Activated CD4-positive, alpha-beta memory T cell treated with anti-CD3 and anti-CD28 coated beads for 36 hours (primary cell): ENCODE results near the gene SEMA3D. TPM values are rescaled to one million over a fixed set of nuclear protein-coding genes. Genes with fewer than 3 reads are reported as not detected.

Source experiments
- CTCF ChIA-PET: fragments of 350-600 bp; sonication (Branson Sonifier 250); formaldehyde crosslinking; loops from one replicate; lab custom pipeline; 2021; ENCODE audit warnings: antibody characterized with exemption, inconsistent platforms; lab: Charles Lee
- POLR2A ChIA-PET: fragments of 350-600 bp; sonication (Branson Sonifier 250); formaldehyde crosslinking; loops from one replicate; lab custom pipeline; 2021; ENCODE audit warnings: antibody characterized with exemption; lab: Charles Lee
- DNase-seq: peaks from one replicate; pipeline ENCODE4 v3.0.0-alpha.2; 2020
- H3K27ac Mint-ChIP-seq: one replicate; pipeline ENCODE4 v1.8.0; 2021; ENCODE audit warnings: mixed read lengths
- H3K27me3 Mint-ChIP-seq: one replicate; pipeline ENCODE4 v1.8.0; 2021; ENCODE audit warnings: mixed read lengths
- H3K36me3 Mint-ChIP-seq: one replicate; pipeline ENCODE4 v1.8.0; 2021; ENCODE audit warnings: mixed read lengths
- H3K4me1 Mint-ChIP-seq: one replicate; pipeline ENCODE4 v1.8.0; 2021; ENCODE audit warnings: low read depth, mixed read lengths
- H3K4me3 Mint-ChIP-seq: one replicate; pipeline ENCODE4 v1.8.0; 2021; ENCODE audit warnings: mild to moderate bottlenecking, mixed read lengths
- H3K9me3 Mint-ChIP-seq: one replicate; pipeline ENCODE4 v1.8.0; 2021; ENCODE audit warnings: mixed read lengths
- intact Hi-C: fragments of 100-400 bp; cut with micrococcal nuclease; formaldehyde crosslinking; loops from one replicate; pipeline ENCODE4 v1.15.1; 2023
- total RNA-seq, 2 experiments: library from RNA; stranded (reverse); gene quantifications; one replicate each; pipeline ENCODE4 v1.2.3, GENCODE V29; 2021

SEMA3D gene
- not detected for total RNA-seq

DNA sequence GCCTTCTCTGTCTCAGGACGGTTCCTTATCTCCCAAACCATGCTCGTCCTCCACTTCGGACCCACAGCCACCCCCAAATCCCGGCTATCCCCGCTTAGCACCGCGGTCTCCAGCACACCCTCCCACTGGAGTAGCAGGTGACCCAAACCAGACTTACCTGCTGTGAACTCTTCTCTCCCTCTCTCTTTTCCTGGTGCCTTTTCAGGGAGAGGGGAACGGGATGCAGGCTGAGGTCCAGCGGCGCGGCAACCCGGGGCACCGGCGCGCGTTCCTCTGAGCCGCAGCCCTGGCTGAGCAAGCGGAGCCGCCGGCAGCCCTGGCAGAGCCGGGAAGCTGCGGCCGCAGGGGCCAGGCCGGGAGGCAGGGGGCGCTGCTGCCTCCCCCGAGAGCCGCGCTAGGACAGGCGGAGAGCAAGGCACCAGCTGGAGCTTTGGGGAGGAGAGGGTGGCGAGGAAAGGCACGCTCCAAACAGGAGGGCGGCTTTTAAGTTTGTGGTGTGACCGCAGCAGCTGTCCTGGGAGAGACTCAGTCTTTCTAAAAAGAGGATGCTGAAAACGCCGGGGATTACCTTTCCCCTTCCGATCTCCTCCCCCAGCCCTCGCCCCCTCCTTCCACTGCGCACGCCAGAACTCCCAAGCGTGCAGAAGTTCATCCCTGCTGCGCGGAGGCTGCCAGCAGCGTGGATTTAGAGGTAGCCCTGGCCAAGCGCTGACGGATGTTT is at the start of gene SEMA3D:
SEMA3D (minus strand) TSS at position 536 of the 721 bp plus-strand sequence. CDS start 65,165 bp downstream, outside the sequence.
- Mint-ChIP-seq H3K27ac (no peak within 1 kb of the TSS), H3K27me3 (peaks cover 27% of the 10 kb centered on the region), H3K9me3 (no peaks in the 10 kb centered on the region), H3K4me1 (peaks cover 5% of the 10 kb centered on the region), H3K4me3 (no peak within 1 kb of the TSS), H3K36me3 (no peaks in the 10 kb centered on the region)
- DNase-seq, result peak; percentile 39
- intact Hi-C loops, result loop anchor here (1.0 kb wide), 1 partner anchor 368 kb away; no protein-coding TSS in a partner anchor
- POLR2A ChIA-PET, result no interaction called here
- CTCF ChIA-PET, result no interaction called here

DNA sequence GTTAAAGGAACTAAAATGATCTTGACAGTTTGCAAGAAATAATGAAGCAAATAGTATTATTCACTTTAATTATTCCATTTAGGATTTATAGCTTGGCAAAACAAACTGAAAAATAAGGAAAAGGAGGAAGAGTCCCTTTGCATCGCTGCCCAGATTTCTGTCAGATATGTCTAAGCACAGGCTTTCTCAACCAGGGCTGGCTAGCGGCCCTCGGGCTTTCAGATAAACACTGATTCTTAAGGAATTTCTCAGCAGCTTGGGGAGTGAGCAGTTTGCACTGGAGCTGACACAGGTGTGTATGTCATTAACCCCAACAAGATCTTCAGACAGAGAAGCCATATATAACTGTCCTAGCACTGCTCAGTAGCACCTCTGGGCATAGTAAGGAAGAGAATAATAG is 47.9 kb upstream of the SEMA3D start:
- peaks cover 11% of the 10 kb centered on the region for H3K9me3 Mint-ChIP-seq
- no peak for DNase-seq
- intact Hi-C loops, result no loop called here
- no peak overlapping the region for H3K4me3 Mint-ChIP-seq
- no peaks in the 10 kb centered on the region for H3K27me3 Mint-ChIP-seq
- ChIA-PET POLR2A (no interaction called here), CTCF (no interaction called here)
- no peaks in the 10 kb centered on the region for H3K4me1 Mint-ChIP-seq
- no peak overlapping the region for H3K27ac Mint-ChIP-seq
- no peaks in the 10 kb centered on the region for H3K36me3 Mint-ChIP-seq

DNA sequence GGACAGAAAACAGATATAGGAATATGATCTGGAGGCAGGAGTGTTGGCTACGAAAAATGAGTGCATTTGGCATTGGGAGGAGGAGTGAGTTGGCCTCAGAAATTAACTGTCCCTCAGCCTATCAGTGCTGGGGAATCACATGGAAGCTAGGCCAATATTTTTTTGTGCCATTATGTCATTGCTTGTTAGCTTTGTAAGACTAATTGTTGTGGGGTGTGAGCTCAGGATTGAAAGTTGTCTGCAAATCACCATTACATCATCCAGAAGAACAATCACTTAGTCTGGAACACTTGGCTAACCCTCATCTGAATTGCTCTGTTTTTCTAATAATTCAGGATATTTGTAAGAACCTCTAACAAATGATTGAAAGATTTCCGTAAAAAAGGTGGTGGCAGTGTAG is 45.2 kb upstream of the SEMA3D start:
- intact Hi-C loops, result no loop called here
- DNase-seq, result no peak
- no peaks in the 10 kb centered on the region for H3K36me3 Mint-ChIP-seq
- ChIA-PET CTCF (no interaction called here), POLR2A (no interaction called here)
- no peak overlapping the region for H3K4me3 Mint-ChIP-seq
- H3K27me3 Mint-ChIP-seq, result no peaks in the 10 kb centered on the region
- H3K9me3 Mint-ChIP-seq, result peaks cover 7% of the 10 kb centered on the region
- no peak overlapping the region for H3K27ac Mint-ChIP-seq
- no peaks in the 10 kb centered on the region for H3K4me1 Mint-ChIP-seq

DNA sequence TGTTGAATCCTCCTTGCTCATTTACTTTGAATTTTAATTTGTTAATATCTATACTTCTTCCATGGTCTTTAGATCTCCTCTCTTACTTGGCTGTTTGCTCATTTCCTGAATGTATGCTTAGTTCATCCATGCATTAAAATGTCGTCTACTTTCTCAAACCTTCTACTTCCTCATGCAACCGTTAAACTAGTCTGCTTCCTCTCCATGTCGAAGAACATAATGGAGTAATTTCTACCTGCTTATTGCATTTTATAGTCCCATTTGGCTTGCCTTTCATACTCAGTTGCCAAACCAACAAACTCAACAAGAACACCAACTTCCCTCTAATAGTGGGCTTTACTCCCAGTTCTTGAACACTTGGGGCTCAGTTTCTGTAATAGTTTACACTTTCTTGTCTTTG is 43.8 kb upstream of the SEMA3D start:
- H3K27ac Mint-ChIP-seq, result no peak overlapping the region
- no peaks in the 10 kb centered on the region for H3K4me1 Mint-ChIP-seq
- peaks cover 7% of the 10 kb centered on the region for H3K9me3 Mint-ChIP-seq
- no peak for DNase-seq
- no peaks in the 10 kb centered on the region for H3K36me3 Mint-ChIP-seq
- no peak overlapping the region for H3K4me3 Mint-ChIP-seq
- intact Hi-C loops, result no loop called here
- CTCF ChIA-PET, result no interaction called here
- POLR2A ChIA-PET, result no interaction called here
- no peaks in the 10 kb centered on the region for H3K27me3 Mint-ChIP-seq

DNA sequence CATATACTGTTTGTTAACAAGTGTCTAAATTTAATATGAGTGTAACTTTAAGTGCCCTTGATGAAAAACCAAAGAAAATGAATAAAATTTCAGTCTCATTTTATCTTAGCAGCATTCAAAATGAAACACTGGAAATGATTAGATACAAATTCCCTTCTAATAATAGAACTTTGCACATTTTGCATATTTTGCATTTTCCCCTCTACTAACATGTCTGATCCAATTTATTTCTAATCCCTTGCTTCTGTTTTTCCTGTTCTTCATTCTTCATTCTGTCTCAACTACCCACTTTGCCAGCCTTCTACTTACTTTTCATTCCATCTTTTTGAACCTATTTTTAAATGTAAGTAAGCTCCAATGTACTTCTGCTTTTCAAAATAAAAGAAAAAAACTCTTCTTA is 42.7 kb upstream of the SEMA3D start:
- Mint-ChIP-seq H3K27ac (no peak overlapping the region), H3K4me3 (no peak overlapping the region), H3K9me3 (peaks cover 7% of the 10 kb centered on the region), H3K27me3 (no peaks in the 10 kb centered on the region), H3K36me3 (no peaks in the 10 kb centered on the region), H3K4me1 (no peaks in the 10 kb centered on the region)
- DNase-seq, result no peak
- POLR2A ChIA-PET, result no interaction called here
- CTCF ChIA-PET, result no interaction called here
- intact Hi-C loops, result no loop called here

DNA sequence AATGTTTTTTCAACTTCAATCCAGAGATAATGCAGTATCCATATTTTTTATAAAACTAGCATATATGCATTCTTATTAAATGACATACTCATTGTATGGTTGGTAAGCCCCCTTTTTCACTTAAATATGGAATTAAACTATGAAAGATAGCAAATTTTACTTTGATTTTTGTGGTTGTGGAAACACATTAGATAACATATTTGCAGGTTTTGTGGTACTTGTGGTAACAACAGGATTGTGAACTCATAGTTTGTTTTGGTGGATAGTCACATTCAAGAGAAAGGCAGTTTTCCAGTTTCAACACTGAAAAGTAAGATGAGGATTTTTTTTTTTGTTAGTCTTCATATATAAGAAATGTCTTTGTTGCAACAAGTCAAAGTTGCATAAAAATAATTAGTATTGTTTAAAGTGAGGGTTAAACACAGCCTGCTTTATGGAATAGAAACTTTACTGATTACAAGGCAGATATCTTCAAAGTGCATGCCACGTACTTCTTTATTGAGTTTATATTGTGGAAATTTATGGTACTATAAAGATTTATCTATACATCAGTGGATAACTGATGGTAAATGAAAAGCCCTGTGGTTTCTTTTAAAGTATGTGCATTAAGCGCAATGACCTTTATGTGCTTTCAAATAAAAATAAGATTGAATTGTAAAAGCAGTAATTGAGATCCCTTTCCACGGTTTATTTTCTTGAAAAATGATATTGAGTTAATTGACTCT is 39.7 kb upstream of the SEMA3D start:
- CTCF ChIA-PET, result no interaction called here
- DNase-seq, result no peak
- H3K36me3 Mint-ChIP-seq, result no peaks in the 10 kb centered on the region
- POLR2A ChIA-PET, result no interaction called here
- H3K4me1 Mint-ChIP-seq, result no peaks in the 10 kb centered on the region
- intact Hi-C loops, result no loop called here
- no peaks in the 10 kb centered on the region for H3K27me3 Mint-ChIP-seq
- no peak overlapping the region for H3K4me3 Mint-ChIP-seq
- peaks cover 2% of the 10 kb centered on the region for H3K9me3 Mint-ChIP-seq
- H3K27ac Mint-ChIP-seq, result no peak overlapping the region

DNA sequence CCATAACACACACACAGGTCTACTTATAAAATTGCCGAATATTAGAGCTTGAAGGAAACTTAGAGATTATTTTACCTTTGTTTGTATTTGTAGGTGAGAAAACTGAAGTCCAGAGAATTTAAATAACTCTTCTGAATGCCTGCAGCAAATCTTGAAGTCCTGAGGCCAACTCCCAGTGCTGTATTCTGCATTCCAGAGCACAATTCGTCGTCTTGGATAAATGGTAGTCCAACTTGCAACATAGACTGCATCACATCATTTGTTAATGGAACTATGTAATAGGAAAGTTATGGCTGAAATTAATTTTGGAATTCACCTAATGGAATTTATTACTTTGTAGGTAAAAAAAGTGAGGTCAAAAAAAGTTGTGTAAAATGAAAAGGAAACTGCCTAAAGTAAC is 37.3 kb upstream of the SEMA3D start:
- DNase-seq, result no peak
- ChIA-PET POLR2A (no interaction called here), CTCF (no interaction called here)
- no peaks in the 10 kb centered on the region for H3K27me3 Mint-ChIP-seq
- peaks cover 2% of the 10 kb centered on the region for H3K9me3 Mint-ChIP-seq
- intact Hi-C loops, result no loop called here
- H3K27ac Mint-ChIP-seq, result no peak overlapping the region
- no peaks in the 10 kb centered on the region for H3K4me1 Mint-ChIP-seq
- no peak overlapping the region for H3K4me3 Mint-ChIP-seq
- H3K36me3 Mint-ChIP-seq, result no peaks in the 10 kb centered on the region

DNA sequence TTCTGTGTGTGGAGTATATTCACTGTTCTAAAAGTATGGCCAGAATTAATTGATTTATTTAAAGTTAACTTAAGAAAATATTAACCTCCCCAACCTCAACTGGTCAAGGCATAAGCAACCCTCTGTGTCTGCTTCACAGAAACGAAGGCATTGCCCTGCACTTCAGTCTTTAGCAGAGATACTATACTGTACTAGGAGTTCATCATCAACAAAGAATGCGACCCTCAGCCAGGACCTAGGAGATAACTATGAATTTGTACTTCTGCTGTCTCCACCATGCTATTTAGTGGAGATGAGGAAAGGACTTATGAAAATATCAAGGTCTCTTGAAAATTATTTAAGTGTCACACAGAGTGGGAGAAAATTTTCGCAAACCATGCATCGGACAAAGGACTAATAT is 35.7 kb upstream of the SEMA3D start:
- ChIA-PET CTCF (no interaction called here), POLR2A (no interaction called here)
- Mint-ChIP-seq H3K27me3 (no peaks in the 10 kb centered on the region), H3K4me1 (no peaks in the 10 kb centered on the region), H3K9me3 (peaks cover 2% of the 10 kb centered on the region), H3K36me3 (no peaks in the 10 kb centered on the region), H3K27ac (no peak overlapping the region), H3K4me3 (no peak overlapping the region)
- DNase-seq, result no peak
- intact Hi-C loops, result no loop called here

DNA sequence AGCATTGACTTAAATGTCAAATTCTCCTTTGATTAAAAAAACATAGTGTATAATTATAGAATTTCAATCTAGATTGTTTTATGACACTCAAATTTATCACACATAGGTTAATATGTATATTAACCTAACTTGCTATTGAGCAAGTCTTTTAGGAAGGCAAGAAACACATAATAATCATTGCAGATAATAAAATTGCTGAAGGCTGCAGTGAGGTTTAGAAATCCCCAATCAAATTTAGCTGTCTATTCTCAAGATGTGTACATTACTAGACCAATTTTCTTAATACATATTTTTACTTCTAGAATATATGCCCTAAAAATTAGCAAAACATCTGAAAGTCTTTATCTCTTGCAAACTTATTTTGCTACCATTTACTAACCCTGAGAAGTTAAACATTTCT is 34.9 kb upstream of the SEMA3D start:
- H3K27ac Mint-ChIP-seq, result no peak overlapping the region
- POLR2A ChIA-PET, result no interaction called here
- no peak overlapping the region for H3K4me3 Mint-ChIP-seq
- H3K9me3 Mint-ChIP-seq, result peaks cover 2% of the 10 kb centered on the region
- intact Hi-C loops, result no loop called here
- no peaks in the 10 kb centered on the region for H3K27me3 Mint-ChIP-seq
- no peak for DNase-seq
- CTCF ChIA-PET, result no interaction called here
- H3K4me1 Mint-ChIP-seq, result no peaks in the 10 kb centered on the region
- no peaks in the 10 kb centered on the region for H3K36me3 Mint-ChIP-seq

DNA sequence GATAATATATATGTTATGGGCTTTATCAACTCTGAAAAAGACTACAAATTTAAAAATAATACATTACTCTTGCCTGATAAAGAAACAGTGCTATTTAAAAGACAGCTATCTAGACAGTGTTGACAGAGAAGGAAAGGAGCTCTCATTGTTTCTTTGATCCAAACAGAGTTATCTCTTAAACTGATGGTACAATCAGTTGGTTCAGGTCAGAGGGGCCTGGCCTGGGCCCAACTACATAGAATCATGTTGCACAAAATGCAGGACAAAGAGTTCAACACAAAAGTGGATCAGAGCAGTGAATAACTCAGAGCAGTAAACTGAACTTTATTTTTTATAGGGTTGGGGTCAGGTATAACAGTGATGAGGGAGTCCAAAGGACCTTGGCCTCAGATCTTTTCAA is 33.8 kb upstream of the SEMA3D start:
- intact Hi-C loops, result no loop called here
- H3K27me3 Mint-ChIP-seq, result no peaks in the 10 kb centered on the region
- H3K9me3 Mint-ChIP-seq, result peaks cover 2% of the 10 kb centered on the region
- H3K4me3 Mint-ChIP-seq, result no peak overlapping the region
- no peaks in the 10 kb centered on the region for H3K4me1 Mint-ChIP-seq
- H3K36me3 Mint-ChIP-seq, result no peaks in the 10 kb centered on the region
- ChIA-PET CTCF (no interaction called here), POLR2A (no interaction called here)
- no peak overlapping the region for H3K27ac Mint-ChIP-seq
- no peak for DNase-seq

DNA sequence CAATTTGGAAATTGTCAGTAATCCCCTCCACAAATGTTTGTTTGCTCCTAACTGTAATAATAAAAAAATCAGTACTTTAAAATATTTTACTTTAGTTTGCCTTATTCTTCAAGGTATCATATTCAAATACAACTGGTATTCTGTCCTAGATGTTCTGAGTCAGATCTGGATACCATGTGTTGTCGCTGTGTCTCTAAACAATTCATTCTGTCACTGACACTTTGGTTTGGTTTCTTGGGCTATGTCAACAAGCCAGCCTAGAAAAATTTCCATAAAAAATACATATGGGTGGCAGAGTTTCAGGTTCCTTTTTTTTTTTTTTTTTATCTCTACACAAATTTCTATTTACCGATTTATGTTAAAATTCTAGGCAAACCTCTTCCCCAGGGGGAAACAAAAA is 33.2 kb upstream of the SEMA3D start:
- Mint-ChIP-seq H3K9me3 (peaks cover 4% of the 10 kb centered on the region), H3K4me3 (no peak overlapping the region), H3K27ac (no peak overlapping the region), H3K4me1 (no peaks in the 10 kb centered on the region), H3K36me3 (no peaks in the 10 kb centered on the region), H3K27me3 (no peaks in the 10 kb centered on the region)
- no peak for DNase-seq
- intact Hi-C loops, result no loop called here
- POLR2A ChIA-PET, result no interaction called here
- CTCF ChIA-PET, result no interaction called here

DNA sequence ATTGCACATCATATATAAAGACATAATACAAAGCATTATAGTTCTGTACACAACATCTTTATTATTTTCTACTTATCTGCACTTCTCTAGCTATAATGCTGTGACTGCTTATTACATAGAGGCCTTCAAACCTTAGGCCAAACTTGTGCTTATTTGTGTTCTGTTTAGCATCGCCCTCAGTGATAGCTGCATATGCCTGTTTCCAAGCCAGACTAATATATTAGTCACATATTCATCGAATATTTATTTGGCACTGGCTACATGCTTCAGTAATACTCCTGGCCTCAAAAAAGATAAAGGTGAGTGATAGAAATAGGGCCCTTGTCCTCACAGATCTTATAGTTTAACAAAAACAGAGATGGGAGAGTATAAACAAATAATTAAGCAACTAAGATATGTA is 30.2 kb upstream of the SEMA3D start:
- H3K36me3 Mint-ChIP-seq, result no peaks in the 10 kb centered on the region
- no peak overlapping the region for H3K27ac Mint-ChIP-seq
- intact Hi-C loops, result no loop called here
- no peak overlapping the region for H3K4me3 Mint-ChIP-seq
- peaks cover 2% of the 10 kb centered on the region for H3K9me3 Mint-ChIP-seq
- CTCF ChIA-PET, result no interaction called here
- no peaks in the 10 kb centered on the region for H3K4me1 Mint-ChIP-seq
- POLR2A ChIA-PET, result no interaction called here
- no peak for DNase-seq
- H3K27me3 Mint-ChIP-seq, result no peaks in the 10 kb centered on the region

DNA sequence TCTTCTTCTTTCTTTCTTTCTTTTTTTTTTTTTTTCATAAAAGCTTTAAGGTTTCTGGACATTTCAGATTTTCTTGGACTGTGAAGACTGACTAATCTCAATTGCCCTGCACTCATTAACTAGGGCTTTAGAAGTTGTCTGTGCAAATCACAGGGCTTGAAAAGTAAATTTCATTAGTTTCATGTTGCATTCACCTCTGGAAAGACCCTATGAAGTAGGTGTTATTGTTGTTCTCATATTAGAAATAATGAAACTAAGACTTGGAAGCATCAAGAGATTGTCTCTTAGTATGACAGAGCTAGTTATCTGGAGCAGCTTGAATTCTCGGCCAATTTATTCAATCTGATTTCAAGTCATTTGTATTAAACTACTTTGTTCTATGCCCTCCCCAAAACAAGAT is 28.2 kb upstream of the SEMA3D start:
- intact Hi-C loops, result no loop called here
- H3K4me1 Mint-ChIP-seq, result no peaks in the 10 kb centered on the region
- peaks cover 2% of the 10 kb centered on the region for H3K9me3 Mint-ChIP-seq
- no peaks in the 10 kb centered on the region for H3K27me3 Mint-ChIP-seq
- no peak overlapping the region for H3K4me3 Mint-ChIP-seq
- no peak for DNase-seq
- POLR2A ChIA-PET, result no interaction called here
- H3K36me3 Mint-ChIP-seq, result no peaks in the 10 kb centered on the region
- no peak overlapping the region for H3K27ac Mint-ChIP-seq
- CTCF ChIA-PET, result no interaction called here
